Liver (tissue), 9 donors: ENCODE data around the gene SNX10. TPM values are rescaled to one million over a fixed set of nuclear protein-coding genes. Genes with fewer than 3 reads are reported as not detected.

Source experiments
- DNase-seq: peaks from one replicate; pipeline ENCODE4 v3.0.0-alpha.2; 2017; ENCODE audit warnings: low spot score
- H3K27ac ChIP-seq, 2 donors: one replicate each; pipeline ENCODE4 v1.7.0; 2013; ENCODE audit warnings: inconsistent platforms in 2 of 2, low read length in 2 of 2, control low read depth in 1 of 2, low read depth in 1 of 2, mild to moderate bottlenecking in 1 of 2
- H3K27me3 ChIP-seq, 4 donors: one replicate each; pipeline versions ENCODE4 v1.6.1 to v1.7.0; 2013; ENCODE audit warnings: low read length in 3 of 4, inconsistent platforms in 1 of 4, mild to moderate bottlenecking in 1 of 4, moderate library complexity in 1 of 4; ENCODE audit not compliant: control insufficient read depth in 4 of 4, insufficient read depth in 4 of 4
- H3K36me3 ChIP-seq, 4 donors: one replicate each; pipeline versions ENCODE4 v1.6.1 to v1.7.0; 2013; ENCODE audit warnings: low read length in 3 of 4, mild to moderate bottlenecking in 3 of 4, low read depth in 1 of 4, moderate library complexity in 1 of 4; ENCODE audit not compliant: control insufficient read depth in 4 of 4, insufficient read depth in 3 of 4
- H3K4me1 ChIP-seq, 4 donors: one replicate each; pipeline versions ENCODE4 v1.6.1 to v1.7.0; 2013; ENCODE audit warnings: low read length in 3 of 4, mild to moderate bottlenecking in 3 of 4, moderate library complexity in 1 of 4; ENCODE audit not compliant: control insufficient read depth in 4 of 4, insufficient read depth in 4 of 4
- H3K4me3 ChIP-seq, 3 donors: one replicate each; pipeline versions ENCODE4 v1.6.1 to v1.7.0; 2013; ENCODE audit warnings: low read length in 3 of 3, control low read depth in 1 of 3, low read depth in 1 of 3, mild to moderate bottlenecking in 1 of 3
- H3K9ac ChIP-seq, 2 donors: one replicate each; pipeline ENCODE4 v1.7.0; 2013; ENCODE audit warnings: low read length in 2 of 2, mild to moderate bottlenecking in 2 of 2, moderate library complexity in 2 of 2, control low read depth in 1 of 2, low read depth in 1 of 2
- H3K9me3 ChIP-seq, 4 donors: one replicate each; pipeline versions ENCODE4 v1.6.1 to v1.7.0; 2013; ENCODE audit warnings: low read length in 3 of 4; ENCODE audit not compliant: control insufficient read depth in 4 of 4
- ATF3 ChIP-seq: IDR thresholded peaks from 2 replicates; pipeline ENCODE4 v1.6.1; 2016; ENCODE audit warnings: antibody characterized with exemption
- EGR1 ChIP-seq, 2 donors: IDR thresholded peaks; 2 replicates each; pipeline ENCODE4 v1.6.1; 2016 to 2018; ENCODE audit warnings: antibody characterized with exemption in 2 of 2, low read depth in 2 of 2
- FOXA1 ChIP-seq: IDR thresholded peaks from 2 replicates; pipeline ENCODE4 v1.6.1; 2016; ENCODE audit warnings: antibody characterized with exemption
- FOXA2 ChIP-seq: IDR thresholded peaks from 2 replicates; pipeline ENCODE4 v1.6.1; 2016; ENCODE audit warnings: antibody characterized with exemption
- GABPA ChIP-seq, 2 donors: IDR thresholded peaks in 1 of 2; conservative IDR thresholded peaks in 1 of 2; 2 replicates each; pipeline ENCODE4 v1.6.1; 2016; ENCODE audit warnings: antibody characterized with exemption in 2 of 2, mild to moderate bottlenecking in 1 of 2, moderate library complexity in 1 of 2
- HNF4A ChIP-seq, 2 donors: conservative IDR thresholded peaks; 2 replicates each; pipeline ENCODE4 v1.6.1; 2016; ENCODE audit warnings: antibody characterized with exemption in 2 of 2, mild to moderate bottlenecking in 2 of 2
- HNF4G ChIP-seq: IDR thresholded peaks from 2 replicates; pipeline ENCODE4 v1.6.1; 2016; ENCODE audit warnings: antibody characterized with exemption
- JUND ChIP-seq, 2 donors: IDR thresholded peaks; 2 replicates each; pipeline ENCODE4 v1.6.1; 2016; ENCODE audit warnings: antibody characterized with exemption in 2 of 2
- MAX ChIP-seq: IDR thresholded peaks from 2 replicates; pipeline ENCODE4 v1.6.1; 2016; ENCODE audit warnings: antibody characterized with exemption
- NR2F2 ChIP-seq: IDR thresholded peaks from 2 replicates; pipeline ENCODE4 v1.6.1; 2016; ENCODE audit warnings: antibody characterized with exemption
- RAD21 ChIP-seq, 2 donors: IDR thresholded peaks; 2 replicates each; pipeline ENCODE4 v1.6.1; 2016; ENCODE audit warnings: antibody characterized with exemption in 2 of 2, mild to moderate bottlenecking in 2 of 2
- RXRA ChIP-seq, 2 donors: IDR thresholded peaks; 2 replicates each; pipeline ENCODE4 v1.6.1; 2017 to 2018; ENCODE audit warnings: antibody characterized with exemption in 2 of 2, mild to moderate bottlenecking in 1 of 2
- SP1 ChIP-seq: IDR thresholded peaks from 2 replicates; pipeline ENCODE4 v1.6.1; 2018; ENCODE audit warnings: antibody characterized with exemption, mild to moderate bottlenecking
- TAF1 ChIP-seq: conservative IDR thresholded peaks from 2 replicates; pipeline ENCODE4 v1.6.1; 2016; ENCODE audit warnings: antibody characterized with exemption, mild to moderate bottlenecking
- YY1 ChIP-seq: IDR thresholded peaks from 2 replicates; pipeline ENCODE4 v1.6.1; 2016; ENCODE audit warnings: antibody characterized with exemption, mild to moderate bottlenecking
- ZBTB33 ChIP-seq: IDR thresholded peaks from 2 replicates; pipeline ENCODE4 v1.6.1; 2016; ENCODE audit warnings: antibody characterized with exemption
- WGBS: extraction: QIAGEN DNeasy Blood & Tissue Kit; methylation state at CpG from one replicate; pipeline ENCODE4 v1.1.7; 2013; 5-methylcytosine and 5-hydroxymethylcytosine counted together
- polyA plus RNA-seq, 2 donors: library from polyadenylated mRNA; stranded (reverse) in 1 of 2; unstranded in 1 of 2; fragments of 200-250 nt in 1 of 2; fragments of >200 nt in 1 of 2; fragmentation: Nextera tagmentation in 1 of 2; extraction: Ambion mirVana in 1 of 2; gene quantifications; one replicate each; pipeline versions ENCODE4 v1.2.1 to v1.2.3, GENCODE V29; 2013 to 2015
- total RNA-seq, 2 donors: library from RNA; depleted of rRNA; stranded (reverse); fragments of >200 nt; gene quantifications; one replicate each; pipeline ENCODE4 v1.2.3, GENCODE V29; 2014
- TF ChIP-seq, protein P1 (sequence below): fragments of 150-350 bp; IDR thresholded peaks from 2 replicates; pipeline ENCODE4 v1.5.1; 2017; ENCODE audit warnings: improper control_type of control experiment, low read depth, low read length; ENCODE audit not compliant: missing input control
- TF ChIP-seq, protein P2 (sequence below): IDR thresholded peaks from 2 replicates; pipeline ENCODE4 v1.6.1; 2016; ENCODE audit warnings: antibody characterized with exemption, mild to moderate bottlenecking
- donor health status: healthy.
- donor health status: healthy.
- donor health status: healthy.
- donor health status: healthy.
- donor health status: healthy.

The SNX10 gene
- total and polyA plus RNA-seq, 4 donors = 5.9 to 15.9 (median 12.8) TPM

GRCh38 chr7:26422761-26423160, 131.1 kb downstream of the SNX10 start:
- Histone ChIP-seq H3K9ac (no peak overlapping the region), H3K4me1 (no peaks in the 10 kb centered on the region), H3K9me3 (no peaks in the 10 kb centered on the region), H3K27me3 (no peaks in the 10 kb centered on the region), H3K4me3 (no peak overlapping the region), H3K27ac (no peak overlapping the region), H3K36me3 (no peaks in the 10 kb centered on the region)
- no peak for DNase-seq
- TF ChIP-seq MAX = no peak
- WGBS = 92% methylated on average over 5 of the region's 5 CpGs

DNA sequence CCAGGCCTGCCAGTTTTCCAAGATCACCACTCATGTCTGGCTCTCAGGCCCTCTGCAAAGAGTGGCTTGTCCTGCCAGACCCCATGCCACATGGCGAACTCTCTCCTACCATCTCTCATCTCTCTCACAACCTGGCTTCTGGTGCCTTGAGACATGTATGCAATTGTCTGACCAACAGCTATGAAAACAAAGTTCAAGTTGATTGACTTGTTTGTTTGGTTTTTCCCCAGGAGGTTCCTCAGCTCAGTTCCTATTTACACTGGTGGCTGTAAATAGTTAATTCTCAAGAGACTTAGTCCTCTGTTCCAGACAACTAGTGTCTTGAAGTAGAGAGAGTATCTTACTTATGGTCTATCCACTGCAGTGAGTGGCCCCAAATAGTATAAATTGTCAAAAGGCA, 131.8 kb downstream of the SNX10 start:
- TF ChIP-seq MAX = no peak
- TF ChIP-seq, protein P1, sequence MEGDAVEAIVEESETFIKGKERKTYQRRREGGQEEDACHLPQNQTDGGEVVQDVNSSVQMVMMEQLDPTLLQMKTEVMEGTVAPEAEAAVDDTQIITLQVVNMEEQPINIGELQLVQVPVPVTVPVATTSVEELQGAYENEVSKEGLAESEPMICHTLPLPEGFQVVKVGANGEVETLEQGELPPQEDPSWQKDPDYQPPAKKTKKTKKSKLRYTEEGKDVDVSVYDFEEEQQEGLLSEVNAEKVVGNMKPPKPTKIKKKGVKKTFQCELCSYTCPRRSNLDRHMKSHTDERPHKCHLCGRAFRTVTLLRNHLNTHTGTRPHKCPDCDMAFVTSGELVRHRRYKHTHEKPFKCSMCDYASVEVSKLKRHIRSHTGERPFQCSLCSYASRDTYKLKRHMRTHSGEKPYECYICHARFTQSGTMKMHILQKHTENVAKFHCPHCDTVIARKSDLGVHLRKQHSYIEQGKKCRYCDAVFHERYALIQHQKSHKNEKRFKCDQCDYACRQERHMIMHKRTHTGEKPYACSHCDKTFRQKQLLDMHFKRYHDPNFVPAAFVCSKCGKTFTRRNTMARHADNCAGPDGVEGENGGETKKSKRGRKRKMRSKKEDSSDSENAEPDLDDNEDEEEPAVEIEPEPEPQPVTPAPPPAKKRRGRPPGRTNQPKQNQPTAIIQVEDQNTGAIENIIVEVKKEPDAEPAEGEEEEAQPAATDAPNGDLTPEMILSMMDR = no peak
- TF ChIP-seq RAD21 (IDR thresholded peaks at IDR 0.05) = no peak
- no peak for TF ChIP-seq TAF1
- TF ChIP-seq NR2F2 = no peak
- no peak for TF ChIP-seq HNF4G
- no peak for TF ChIP-seq GABPA (IDR thresholded peaks at IDR 0.05 in 1 of 2, conservative IDR thresholded peaks at IDR 0.05 in 1 of 2)
- no peak for TF ChIP-seq SP1
- TF ChIP-seq HNF4A (conservative IDR thresholded peaks at IDR 0.05) = no peak
- no peak for TF ChIP-seq JUND (IDR thresholded peaks at IDR 0.05)
- TF ChIP-seq, protein P2, sequence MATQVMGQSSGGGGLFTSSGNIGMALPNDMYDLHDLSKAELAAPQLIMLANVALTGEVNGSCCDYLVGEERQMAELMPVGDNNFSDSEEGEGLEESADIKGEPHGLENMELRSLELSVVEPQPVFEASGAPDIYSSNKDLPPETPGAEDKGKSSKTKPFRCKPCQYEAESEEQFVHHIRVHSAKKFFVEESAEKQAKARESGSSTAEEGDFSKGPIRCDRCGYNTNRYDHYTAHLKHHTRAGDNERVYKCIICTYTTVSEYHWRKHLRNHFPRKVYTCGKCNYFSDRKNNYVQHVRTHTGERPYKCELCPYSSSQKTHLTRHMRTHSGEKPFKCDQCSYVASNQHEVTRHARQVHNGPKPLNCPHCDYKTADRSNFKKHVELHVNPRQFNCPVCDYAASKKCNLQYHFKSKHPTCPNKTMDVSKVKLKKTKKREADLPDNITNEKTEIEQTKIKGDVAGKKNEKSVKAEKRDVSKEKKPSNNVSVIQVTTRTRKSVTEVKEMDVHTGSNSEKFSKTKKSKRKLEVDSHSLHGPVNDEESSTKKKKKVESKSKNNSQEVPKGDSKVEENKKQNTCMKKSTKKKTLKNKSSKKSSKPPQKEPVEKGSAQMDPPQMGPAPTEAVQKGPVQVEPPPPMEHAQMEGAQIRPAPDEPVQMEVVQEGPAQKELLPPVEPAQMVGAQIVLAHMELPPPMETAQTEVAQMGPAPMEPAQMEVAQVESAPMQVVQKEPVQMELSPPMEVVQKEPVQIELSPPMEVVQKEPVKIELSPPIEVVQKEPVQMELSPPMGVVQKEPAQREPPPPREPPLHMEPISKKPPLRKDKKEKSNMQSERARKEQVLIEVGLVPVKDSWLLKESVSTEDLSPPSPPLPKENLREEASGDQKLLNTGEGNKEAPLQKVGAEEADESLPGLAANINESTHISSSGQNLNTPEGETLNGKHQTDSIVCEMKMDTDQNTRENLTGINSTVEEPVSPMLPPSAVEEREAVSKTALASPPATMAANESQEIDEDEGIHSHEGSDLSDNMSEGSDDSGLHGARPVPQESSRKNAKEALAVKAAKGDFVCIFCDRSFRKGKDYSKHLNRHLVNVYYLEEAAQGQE = no peak
- no peak for TF ChIP-seq YY1
- TF ChIP-seq ZBTB33 = no peak
- TF ChIP-seq FOXA2 = no peak
- TF ChIP-seq ATF3 = no peak
- TF ChIP-seq EGR1 (IDR thresholded peaks at IDR 0.05; ENCODE audit: low read depth in 2 of 2) = no peak
- no peak for TF ChIP-seq RXRA (IDR thresholded peaks at IDR 0.05)
- TF ChIP-seq FOXA1 = no peak
- no peak overlapping the region for H3K4me3 ChIP-seq
- no peaks in the 10 kb centered on the region for H3K36me3 ChIP-seq
- WGBS = 76% methylated on average over 1 of the region's 1 CpG
- no peak for DNase-seq
- no peak overlapping the region for H3K9ac ChIP-seq
- no peaks in the 10 kb centered on the region for H3K27me3 ChIP-seq
- no peaks in the 10 kb centered on the region for H3K9me3 ChIP-seq
- H3K4me1 ChIP-seq = no peaks in the 10 kb centered on the region
- no peak overlapping the region for H3K27ac ChIP-seq

Other genes starting within 250 kb of the SNX10 start
- 1 to 10 TPM in 1 of 2 donors, under 1 TPM in 1; 0.92 to 1.9 TPM for gene NFE2L3, start 139.7 kb upstream of the SNX10 start, total RNA-seq
- gene NFE2L3, start 139.7 kb upstream of the SNX10 start, polyA plus RNA-seq = 1 to 10 TPM in 1 of 2 donors, under 1 TPM in 1; 0.32 to 1.8 TPM
- gene HNRNPA2B1, start 91.1 kb upstream of the SNX10 start, total RNA-seq = 100 to 1,000 TPM; 128 to 168 TPM
- 100 to 1,000 TPM; 195 to 295 TPM for gene HNRNPA2B1, start 91.1 kb upstream of the SNX10 start, polyA plus RNA-seq
- 10 to 100 TPM; 35.0 to 53.3 TPM for gene CBX3, start 90.1 kb upstream of the SNX10 start, total RNA-seq
- gene CBX3, start 90.1 kb upstream of the SNX10 start, polyA plus RNA-seq = 10 to 100 TPM; 26.9 to 31.1 TPM